GM19023 (cell line): ENCODE results near the gene TRAPPC1.

ENCODE experiments used
- ATAC-seq: cut with Tn5 transposase; IDR thresholded peaks from one replicate; pipeline ENCODE4 v1.9.1; 2021; ENCODE audit warnings: mild to moderate bottlenecking, moderate library complexity; ENCODE audit not compliant: unreplicated experiment

TRAPPC1 gene

DNA sequence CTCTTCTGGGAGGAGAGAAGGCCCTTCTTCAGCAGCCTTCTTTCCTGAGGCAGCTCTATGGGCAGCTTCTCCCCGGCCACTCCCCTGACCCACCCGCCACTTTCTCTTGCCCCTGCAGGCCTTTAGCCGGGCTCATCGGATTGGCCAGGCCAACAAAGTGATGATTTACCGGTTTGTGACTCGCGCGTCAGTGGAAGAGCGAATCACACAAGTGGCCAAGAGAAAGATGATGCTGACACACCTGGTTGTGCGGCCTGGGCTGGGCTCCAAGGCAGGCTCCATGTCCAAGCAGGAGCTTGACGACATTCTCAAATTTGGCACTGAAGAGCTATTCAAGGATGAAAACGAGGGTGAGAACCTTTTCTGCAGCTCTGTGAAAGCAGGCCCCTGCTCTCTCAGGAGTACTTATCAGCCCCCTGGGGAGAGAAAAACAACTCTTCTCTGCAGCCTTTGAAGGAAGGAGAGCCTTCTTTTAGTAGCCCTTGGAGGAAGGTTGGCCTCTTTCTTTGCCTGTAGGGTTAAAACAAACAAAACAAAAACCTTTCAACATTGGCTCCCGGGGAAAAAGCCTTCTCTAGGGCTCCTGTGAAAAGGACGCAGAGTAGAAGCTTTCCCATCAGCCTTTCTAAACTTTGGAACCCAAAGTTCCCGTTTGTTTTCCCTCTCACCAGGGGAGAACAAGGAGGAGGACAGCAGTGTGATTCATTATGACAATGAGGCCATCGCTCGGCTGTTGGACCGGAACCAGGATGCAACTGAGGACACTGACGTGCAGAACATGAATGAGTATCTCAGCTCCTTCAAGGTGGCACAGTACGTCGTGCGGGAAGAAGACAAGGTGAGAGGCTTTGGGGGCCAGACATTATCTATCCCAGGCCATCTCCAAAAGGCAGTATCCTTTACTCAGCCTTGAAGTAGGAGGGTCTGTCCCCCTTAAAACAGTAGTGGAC, 28.3 kb downstream of the TRAPPC1 start:
- ATAC-seq = no peak

DNA sequence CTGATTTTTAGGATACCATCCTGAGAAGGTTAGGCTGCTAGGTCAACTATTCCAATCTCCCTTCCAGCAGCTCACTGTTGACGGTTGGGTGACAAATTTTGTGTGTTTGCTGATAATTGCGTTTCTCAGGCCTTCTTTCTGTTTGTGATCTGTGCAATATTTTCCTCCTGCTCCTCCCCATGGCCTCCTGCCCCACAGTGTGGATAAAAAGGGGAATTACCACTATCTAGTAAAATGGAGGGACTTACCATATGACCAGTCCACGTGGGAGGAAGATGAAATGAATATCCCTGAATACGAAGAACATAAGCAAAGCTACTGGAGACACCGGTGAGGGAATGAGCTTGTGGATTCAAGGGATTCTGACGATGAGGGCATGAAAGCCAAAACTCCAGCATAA, 34.0 kb downstream of the TRAPPC1 start:
- ATAC-seq = no peak

DNA sequence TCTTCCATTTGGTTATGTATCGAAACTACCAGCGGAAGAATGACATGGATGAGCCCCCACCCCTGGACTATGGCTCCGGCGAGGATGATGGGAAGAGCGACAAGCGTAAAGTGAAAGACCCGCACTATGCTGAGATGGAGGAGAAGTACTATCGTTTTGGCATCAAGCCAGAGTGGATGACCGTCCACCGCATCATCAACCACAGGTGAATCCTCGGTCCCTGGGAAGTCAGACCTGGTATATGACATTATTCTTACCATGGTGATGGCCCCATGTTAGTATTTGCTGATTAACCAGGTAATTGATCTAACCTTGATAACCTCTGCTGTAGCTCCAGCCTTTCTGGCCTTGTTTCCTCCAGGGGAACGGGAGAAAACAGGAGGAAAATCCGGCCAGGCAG, 34.7 kb downstream of the TRAPPC1 start:
- no peak for ATAC-seq

DNA sequence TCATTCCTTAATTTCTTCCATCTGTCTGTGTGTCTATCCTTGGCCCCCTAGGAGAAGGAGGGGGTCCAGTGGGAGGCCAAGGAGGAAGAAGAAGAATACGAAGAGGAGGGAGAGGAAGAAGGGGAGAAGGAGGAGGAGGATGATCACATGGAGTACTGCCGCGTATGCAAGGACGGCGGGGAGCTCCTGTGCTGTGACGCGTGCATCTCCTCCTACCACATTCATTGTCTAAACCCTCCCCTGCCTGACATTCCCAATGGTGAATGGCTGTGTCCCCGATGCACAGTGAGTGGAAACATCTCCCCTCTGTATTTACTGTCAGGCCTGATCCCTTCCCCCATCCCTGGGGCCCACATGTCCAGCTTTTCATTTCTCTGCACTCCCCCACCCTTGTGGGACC, 36.9 kb downstream of the TRAPPC1 start:
- ATAC-seq = no peak

DNA sequence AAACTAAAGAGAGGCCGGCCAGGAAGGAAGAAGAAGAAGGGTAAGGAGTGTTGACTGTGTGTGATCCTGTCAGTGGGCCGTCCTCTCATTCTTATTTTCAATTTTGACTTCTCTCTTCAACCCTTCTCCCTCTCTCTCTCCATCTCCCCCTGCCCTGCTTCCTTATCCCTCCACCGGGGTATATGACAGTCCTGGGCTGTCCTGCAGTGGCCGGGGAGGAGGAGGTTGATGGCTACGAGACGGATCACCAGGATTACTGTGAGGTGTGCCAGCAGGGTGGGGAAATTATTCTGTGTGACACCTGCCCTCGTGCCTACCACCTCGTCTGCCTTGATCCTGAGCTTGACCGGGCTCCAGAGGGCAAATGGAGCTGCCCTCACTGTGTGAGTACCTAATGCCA, 37.5 kb downstream of the TRAPPC1 start:
- no peak for ATAC-seq

DNA sequence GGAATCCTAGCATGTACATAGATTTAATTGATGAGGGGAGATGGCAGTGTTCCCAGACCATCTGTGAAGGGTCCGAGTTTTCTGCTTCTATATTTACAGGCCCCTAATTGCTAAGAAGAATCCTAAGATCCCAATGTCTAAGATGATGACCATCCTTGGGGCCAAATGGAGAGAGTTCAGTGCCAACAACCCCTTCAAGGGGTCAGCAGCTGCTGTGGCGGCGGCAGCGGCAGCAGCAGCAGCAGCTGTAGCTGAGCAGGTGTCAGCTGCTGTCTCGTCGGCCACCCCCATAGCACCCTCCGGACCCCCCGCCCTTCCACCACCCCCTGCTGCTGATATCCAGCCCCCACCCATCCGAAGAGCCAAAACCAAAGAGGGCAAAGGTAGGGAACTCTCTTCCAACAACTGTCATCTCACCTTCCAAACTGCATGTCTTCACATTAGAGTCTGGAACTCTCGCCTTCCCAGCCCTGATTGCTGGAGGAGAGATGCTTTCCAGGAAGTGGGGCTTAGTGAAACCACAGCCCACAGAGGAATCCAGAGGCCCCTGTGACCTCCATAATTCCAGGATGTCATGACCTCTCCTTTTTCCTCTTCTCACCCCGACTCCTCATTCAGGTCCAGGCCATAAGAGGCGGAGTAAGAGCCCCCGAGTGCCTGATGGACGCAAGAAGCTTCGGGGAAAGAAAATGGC, 38.4 kb downstream of the TRAPPC1 start:
- no peak for ATAC-seq

DNA sequence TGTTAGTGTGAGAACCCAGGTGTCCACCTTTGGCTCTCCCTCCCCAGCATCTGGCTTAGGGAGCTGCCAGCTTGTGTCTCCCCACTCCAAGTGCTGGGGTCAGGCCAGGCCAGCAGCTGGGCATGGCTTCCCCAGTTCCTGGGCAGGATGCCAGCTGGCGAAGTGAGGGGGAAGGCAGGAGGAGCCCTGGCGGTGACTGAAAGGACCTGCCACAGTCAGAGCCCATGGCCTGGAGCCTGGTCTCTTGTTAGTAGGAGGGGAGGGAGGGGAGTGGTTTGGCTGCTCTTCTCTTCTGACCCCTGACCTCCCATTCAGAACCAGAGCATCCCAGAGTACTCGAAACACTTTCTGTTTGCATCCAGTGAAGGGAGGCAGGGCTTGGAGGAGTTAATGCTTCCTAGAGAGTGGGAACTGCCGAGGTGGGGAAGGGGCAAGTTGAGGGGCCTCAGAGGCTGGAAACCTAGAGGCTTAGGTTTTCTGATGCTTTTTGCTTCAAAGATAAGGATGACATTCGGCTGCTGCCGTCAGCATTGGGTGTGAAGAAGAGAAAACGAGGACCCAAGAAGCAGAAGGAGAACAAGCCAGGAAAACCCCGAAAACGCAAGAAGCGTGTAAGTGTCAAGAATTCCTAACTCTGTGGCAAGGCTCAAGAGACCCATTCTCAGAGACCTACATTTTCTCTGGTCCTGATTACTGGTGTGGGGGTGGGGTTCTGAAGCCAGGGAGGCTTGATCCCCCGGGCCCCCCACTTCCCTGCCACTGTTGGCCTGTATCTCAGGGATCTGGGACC, 42.4 kb downstream of the TRAPPC1 start:
- ATAC-seq = no peak

DNA sequence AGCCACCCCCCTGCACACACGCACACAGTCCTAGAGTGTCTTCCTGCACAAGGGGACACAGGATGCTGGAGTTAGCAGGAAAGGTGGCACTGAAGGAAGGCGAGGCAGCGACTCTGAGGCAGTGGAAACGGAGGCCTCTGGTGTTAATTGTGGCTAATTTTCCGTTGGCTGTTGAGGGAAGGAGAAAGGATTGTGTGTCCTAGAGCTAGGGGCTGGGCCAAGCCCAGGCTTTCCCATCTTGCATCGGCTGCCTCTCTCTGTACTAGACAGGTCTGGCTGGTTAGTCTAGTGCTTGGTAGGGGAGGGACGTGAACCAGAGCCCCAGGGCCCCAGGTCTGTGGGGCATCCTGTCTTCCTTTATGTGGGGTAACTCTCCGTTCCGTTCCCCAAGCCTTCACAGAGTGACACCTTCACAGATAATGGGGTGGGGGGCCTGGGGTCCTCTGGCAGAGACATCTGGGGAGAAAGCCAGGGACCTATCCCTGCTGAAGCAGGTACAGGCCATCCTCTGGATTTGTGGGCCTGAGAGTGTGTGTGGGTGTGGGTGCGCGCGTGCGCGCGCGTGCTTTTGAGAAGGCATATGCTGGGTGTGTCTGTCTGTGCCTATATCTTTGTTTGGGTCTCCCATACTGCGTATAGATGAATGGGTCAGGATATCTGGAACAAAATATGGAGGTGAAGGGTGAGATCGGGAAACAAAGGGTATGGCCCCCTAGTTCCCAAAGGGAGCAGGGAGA, 43.4 kb downstream of the TRAPPC1 start, which contains the start of gene CHD3:
Gene CHD3, plus strand, starts transcription at position 606 of the 737 bp plus-strand sequence. CDS start 212 bp downstream, outside the sequence.
- no peak for ATAC-seq

DNA sequence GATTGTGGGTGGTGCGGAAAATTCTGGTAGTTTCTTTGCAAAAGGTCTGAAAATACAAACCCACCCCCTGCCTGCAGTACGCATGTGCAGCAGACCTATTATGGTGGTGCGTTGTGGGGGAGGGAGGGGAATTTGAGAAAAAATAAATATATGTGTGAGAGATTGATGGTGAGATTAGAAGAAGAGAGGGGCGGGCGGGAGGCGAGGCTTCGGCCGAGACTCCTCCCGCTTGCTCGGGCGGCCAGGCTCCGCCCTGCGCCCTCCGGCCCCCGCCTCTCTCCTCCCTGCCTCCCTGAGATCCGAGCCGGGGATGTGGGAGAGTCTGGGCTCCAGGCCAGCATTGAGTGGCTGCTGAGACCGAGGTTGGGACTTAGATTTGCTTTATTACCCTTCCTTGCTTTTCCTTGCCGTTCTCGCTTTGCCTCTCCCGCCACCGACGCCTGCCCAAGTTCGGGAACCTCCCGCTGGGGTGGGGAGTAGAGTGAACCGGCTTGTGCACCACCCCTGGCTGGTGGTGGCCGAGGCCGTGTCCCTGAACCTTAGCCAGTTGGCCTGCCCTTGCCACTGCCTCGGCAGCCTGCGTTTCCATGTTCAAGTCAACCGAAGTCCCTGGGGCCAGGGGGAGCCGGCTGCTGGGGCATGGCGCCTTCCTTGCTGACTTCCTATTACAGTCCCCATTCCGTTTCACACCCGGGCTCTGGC, 44.1 kb downstream of the TRAPPC1 start:
- no peak for ATAC-seq

DNA sequence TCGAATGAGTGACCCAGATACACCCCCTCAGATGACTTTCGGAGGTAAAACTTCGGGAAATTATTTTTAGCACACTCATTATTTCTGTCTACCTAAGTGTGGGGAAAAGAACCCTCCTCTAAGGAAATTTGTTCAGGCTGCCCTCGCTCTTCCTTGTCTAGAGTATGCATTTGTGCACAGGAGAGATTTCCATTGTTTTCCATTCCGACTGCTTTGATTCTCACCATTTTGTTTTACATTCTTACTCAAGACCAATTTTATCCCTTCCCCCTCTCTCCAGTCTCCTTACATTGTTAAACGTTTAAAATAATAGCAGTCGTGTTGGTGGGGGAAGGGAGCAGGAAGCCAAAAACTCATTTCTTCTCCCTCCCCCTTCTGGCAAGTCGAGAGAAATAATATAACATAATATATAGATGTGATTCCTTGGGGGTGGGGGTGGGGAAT, 44.7 kb downstream of the TRAPPC1 start:
- ATAC-seq = no peak

DNA sequence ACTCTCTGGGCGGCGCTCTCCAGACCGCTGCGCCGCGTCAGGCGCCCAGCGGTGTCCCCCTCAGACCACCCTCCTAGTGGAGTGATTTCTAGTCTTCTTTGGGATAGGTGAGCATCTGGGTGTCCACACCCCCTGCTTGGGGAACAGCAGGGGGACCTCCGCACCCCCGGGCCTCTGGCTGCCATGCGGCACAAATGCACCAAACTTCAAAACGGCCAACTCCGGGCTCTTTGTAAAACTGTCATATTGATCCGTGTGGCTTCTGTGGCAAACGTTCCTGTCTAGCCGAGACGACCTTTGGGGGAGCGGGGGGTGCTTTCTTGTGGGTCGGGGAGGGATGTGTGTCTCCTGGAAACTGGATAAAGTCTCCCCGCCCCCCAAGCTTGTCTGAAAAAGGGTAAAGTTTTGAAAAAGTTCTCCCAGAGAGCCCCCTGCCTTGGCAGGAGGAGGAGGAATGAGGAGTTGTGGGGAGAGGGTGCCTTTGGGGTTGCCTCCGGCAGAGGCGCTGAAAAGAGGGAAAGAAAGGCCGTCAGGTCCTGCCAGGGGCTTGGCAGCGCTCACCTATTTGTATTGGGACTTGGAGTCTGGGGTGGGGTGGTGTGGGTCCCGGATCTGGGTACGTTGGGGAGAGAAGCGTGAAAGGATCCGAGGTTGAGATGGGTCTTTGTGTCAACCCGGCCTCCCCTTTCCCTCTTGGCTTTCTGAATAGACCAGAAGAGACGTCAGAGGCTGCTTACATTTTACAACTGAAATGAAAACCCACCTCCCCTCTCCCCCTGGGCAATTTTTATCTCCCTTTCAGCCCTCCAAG, 45.3 kb downstream of the TRAPPC1 start:
- no peak for ATAC-seq

DNA sequence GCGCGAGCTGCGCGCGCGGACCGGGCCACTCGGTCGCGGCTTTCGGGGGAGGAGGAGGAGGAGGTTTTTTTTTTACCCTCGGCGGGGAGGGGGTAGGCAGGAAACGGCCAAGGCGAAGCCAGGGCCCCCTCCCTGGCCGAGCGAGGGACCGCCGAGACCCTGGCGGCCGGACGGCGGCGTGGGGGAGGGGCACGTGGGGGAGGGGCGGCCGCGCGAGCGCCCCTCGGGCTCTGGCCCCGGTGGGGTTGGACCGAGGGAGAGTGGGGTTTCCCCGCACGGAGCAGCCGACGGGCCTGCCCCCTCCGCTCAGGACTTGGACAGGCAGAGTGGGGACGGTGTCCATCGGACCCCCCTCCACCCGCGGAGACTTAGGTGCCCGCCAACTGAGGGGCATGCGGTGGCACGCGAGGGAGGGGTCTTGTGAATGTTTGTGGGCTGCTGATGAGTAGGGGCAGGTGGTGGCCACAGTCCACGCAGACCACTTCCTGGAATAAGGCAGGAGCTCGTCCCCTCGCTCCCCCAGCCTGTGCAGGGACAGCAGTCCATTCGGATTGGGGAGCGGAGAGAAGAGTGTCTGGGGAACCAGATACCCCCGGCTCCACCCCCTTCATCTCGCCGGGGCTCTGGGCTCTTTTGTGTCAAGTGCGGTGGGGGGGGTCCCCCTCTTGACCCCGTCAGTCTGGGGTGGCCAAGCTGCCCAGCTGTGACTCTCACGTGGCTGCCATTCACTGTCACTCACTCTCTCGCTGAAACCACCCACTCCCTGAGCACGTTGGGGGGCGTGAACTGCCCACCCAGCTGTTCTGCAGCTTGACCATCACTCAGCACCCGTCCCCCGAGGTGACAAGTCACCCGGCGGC, 46.1 kb downstream of the TRAPPC1 start:
- no peak for ATAC-seq

DNA sequence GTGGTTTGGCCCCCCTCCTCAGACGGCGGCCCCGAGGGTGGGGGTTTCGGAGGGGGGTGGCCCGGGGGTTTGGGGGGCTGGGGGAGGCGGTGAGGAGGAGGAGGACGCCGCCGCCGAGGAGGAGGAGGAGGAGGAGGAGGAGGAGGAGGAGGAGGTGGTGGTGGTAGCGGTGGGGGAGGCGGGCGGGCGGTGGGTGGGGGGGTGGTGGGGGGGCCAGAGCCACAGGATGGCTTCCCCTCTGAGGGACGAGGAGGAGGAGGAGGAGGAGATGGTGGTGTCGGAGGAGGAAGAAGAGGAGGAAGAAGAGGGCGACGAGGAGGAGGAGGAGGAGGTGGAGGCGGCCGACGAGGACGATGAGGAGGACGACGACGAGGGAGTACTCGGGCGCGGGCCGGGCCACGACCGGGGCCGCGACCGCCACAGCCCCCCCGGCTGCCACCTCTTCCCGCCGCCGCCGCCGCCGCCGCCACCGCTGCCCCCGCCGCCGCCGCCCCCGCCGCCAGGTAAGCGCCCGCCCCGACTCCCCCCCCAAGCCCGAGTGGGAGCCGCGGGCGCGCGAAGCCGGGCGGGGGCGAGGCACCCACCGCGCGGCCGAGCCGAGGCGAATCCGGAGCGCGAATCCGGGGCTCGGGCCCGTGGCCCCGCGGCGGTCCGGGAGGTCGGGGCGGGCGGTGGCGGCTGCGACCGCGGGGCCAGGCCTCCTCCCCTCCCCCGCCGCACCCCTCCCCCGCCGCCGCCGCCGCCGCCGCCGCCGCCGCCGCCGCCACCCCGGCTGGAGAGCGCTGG, 47.0 kb downstream of the TRAPPC1 start:
- no peak for ATAC-seq

DNA sequence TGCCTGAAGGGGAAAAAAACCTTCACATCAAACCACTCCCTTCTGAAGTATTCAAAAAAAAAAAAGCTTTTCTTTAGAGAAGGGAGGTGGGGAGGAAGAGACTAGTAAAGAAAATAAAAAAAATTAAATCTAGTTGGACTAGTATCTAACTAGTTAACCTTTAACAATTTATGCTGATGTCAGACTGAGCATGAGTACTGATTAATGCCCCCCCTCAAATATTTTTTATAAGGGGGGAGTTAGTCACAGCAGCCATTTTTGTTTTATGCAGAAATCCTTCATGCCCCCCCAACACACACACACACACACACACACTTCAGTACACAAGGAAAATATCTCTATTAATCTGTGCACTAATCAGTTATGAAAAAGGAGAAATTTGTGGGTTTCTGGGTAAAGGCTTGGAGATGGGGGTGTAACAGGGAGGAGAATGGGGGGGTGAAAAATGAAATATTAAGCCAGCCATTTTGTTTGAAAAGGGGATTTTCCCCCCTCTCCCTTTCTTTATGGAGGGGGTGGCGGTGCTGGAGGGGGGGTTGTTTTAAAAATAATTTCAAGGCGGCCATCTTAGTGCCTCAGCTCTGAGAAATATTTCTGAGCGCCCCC, 47.9 kb downstream of the TRAPPC1 start:
- no peak for ATAC-seq

DNA sequence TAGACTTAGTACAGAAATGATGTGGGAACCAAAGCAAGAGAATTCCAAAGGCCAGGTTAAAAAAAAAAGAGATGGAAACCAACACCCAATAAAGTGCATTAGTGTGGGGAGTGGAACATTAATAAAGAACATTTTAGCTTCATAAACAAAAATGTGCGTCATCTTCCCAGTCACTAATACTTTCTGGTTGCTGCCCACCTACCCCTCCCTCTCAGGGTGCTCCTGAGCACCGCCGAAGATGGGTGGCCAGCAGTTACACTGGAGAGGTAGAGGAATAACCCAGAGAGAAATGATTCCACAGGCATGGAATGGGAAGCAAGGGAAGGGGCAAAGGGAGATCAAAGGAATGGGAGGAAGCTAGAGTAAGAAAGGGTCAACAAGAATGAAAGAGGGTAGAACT, 49.1 kb downstream of the TRAPPC1 start:
- ATAC-seq = no peak

DNA sequence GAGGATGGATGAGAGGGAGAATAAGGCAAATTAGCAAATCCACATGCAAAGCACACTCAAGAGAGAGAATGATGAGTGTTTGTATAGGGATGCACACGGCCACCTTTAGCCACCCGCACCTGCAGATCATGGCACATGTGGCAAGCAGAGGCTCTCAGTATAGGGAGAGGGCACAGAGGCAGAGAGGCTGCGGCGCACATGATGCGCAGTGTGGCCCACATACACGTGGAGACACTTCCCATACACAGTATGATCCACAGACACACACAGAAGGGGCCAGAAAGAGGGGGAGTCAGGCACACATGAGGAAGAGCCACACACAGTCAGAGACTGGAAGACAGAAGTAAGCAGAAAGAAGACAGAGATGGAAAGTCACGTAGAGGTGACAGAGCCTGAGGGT, 49.7 kb downstream of the TRAPPC1 start:
- ATAC-seq = no peak
